ENCODE data around the gene AGK. TPM values are rescaled to one million over a fixed set of nuclear protein-coding genes. Genes with fewer than 3 reads are reported as not detected.

The AGK gene
- total RNA-seq, 1 experiment from 2014 or later: 38.2 TPM

GRCh38 chr7:141544831-141545230 is 6.4 kb upstream of the AGK start:
- H3K9me2 ChIP-seq (replicated peaks; ENCODE audit: low read length): no peaks in the 10 kb centered on the region
- H3K4me1 ChIP-seq (ENCODE audit: insufficient read depth, low read length): no peaks in the 10 kb centered on the region
- ATAC-seq: no peak
- ChIA-PET POLR2A (ENCODE audit: unreplicated experiment) (no interaction called here), CTCF (no interaction called here)
- BruUV-seq (replicated peaks): no TSS peak
- H3F3A ChIP-seq (ENCODE audit: low read length, unreplicated experiment): no peaks in the 10 kb centered on the region
- no peak overlapping the region for H3K27ac ChIP-seq (ENCODE audit: low read length)
- no peak overlapping the region for H3K4me2 ChIP-seq (ENCODE audit: low read length)
- intact Hi-C loops (cut with micrococcal nuclease): no loop called here
- no peak overlapping the region for H3K9ac ChIP-seq (ENCODE audit: low read length)
- TF ChIP-seq CTCF (conservative IDR thresholded peaks at IDR 0.05; ENCODE audit: low read depth, low read length) (no peak), EZH2 (IDR thresholded peaks at IDR 0.05; ENCODE audit: low read length, unreplicated experiment) (no peak), EZH2phosphoT487 (IDR thresholded peaks at IDR 0.05; ENCODE audit: borderline replicate concordance, low read length) (no peak)
- no peaks in the 10 kb centered on the region for H3K79me2 ChIP-seq (ENCODE audit: low read length)
- H2AFZ ChIP-seq (ENCODE audit: low read length): no peak overlapping the region
- no peaks in the 10 kb centered on the region for H3K36me3 ChIP-seq (ENCODE audit: low read depth, low read length)
- H3K27me3 ChIP-seq (ENCODE audit: low read length): 0 out of 2 replicates have a peak, but pooled peaks cover 4% of the 10 kb centered on the region
- DNase-seq: no peak
- no peak overlapping the region for H3K4me3 ChIP-seq (ENCODE audit: low read length)
- no peaks in the 10 kb centered on the region for H4K20me1 ChIP-seq (ENCODE audit: low read length)
- H3K9me3 ChIP-seq (ENCODE audit: low read length): no peaks in the 10 kb centered on the region

GRCh38 chr7:141549582-141549981 is 1.6 kb upstream of the AGK start:
- no peaks in the 10 kb centered on the region for H3K36me3 ChIP-seq (ENCODE audit: low read depth, low read length)
- intact Hi-C loops (cut with micrococcal nuclease): no loop called here

More at GRCh38 chr7:141549582-141549981, 1.6 kb upstream of the AGK start:
- POLR2A ChIA-PET (ENCODE audit: unreplicated experiment): no interaction called here
- Histone ChIP-seq H4K20me1 (ENCODE audit: low read length) (no peaks in the 10 kb centered on the region), H3K27me3 (ENCODE audit: low read length) (no peaks in the 10 kb centered on the region), H3K9ac (ENCODE audit: low read length) (no peak overlapping the region), H3K9me2 (replicated peaks; ENCODE audit: low read length) (no peaks in the 10 kb centered on the region), H3K4me1 (ENCODE audit: insufficient read depth, low read length) (peaks cover 5% of the 10 kb centered on the region), H2AFZ (ENCODE audit: low read length) (no peak overlapping the region), H3K27ac (ENCODE audit: low read length) (no peak overlapping the region), H3K4me2 (ENCODE audit: low read length) (no peak overlapping the region), H3F3A (ENCODE audit: low read length, unreplicated experiment) (no peaks in the 10 kb centered on the region), H3K79me2 (ENCODE audit: low read length) (peaks cover 18% of the 10 kb centered on the region), H3K9me3 (ENCODE audit: low read length) (no peaks in the 10 kb centered on the region), H3K4me3 (ENCODE audit: low read length) (no peak overlapping the region)
- BruUV-seq (replicated peaks): no TSS peak
- DNase-seq: no peak
- TF ChIP-seq CTCF (conservative IDR thresholded peaks at IDR 0.05; ENCODE audit: low read depth, low read length) (no peak), EZH2 (IDR thresholded peaks at IDR 0.05; ENCODE audit: low read length, unreplicated experiment) (no peak), EZH2phosphoT487 (IDR thresholded peaks at IDR 0.05; ENCODE audit: borderline replicate concordance, low read length) (no peak)
- CTCF ChIA-PET: no interaction called here
- ATAC-seq: no peak
